Measurements from ENCODE around the gene CARD11. TPM values are rescaled to one million over a fixed set of nuclear protein-coding genes. Genes with fewer than 3 reads are reported as not detected.

The CARD11 gene
- total RNA-seq, 2 experiments from 2014 or later: 136 to 196 TPM

- peak overlapping the region; percentile 54 for H3K4me3 Mint-ChIP-seq
- DNase-seq (peak; percentile 73), ATAC-seq (peak; percentile 25)
- H3K9me3 Mint-ChIP-seq (ENCODE audit: low read depth): no peaks in the 10 kb centered on the region
- peaks cover 27% of the 10 kb centered on the region for H3K4me1 Mint-ChIP-seq
- peaks cover 13% of the 10 kb centered on the region for H3K27me3 Mint-ChIP-seq
- CTCF ChIA-PET: interaction anchor here (1.1 kb wide), 2 partner anchors 11 to 153 kb away, joined by 3 to 5 read pairs; no protein-coding TSS in a partner anchor
- peak overlapping the region; percentile 85 for H3K27ac Mint-ChIP-seq
- H3K36me3 Mint-ChIP-seq: no peaks in the 10 kb centered on the region
These were observed 180.8 kb downstream of the CARD11 start for GRCh38 chr7:2862831-2863361.

GRCh38 chr7:2861509-2861908 is 182.2 kb downstream of the CARD11 start:
- Mint-ChIP-seq H3K9me3 (ENCODE audit: low read depth) (no peaks in the 10 kb centered on the region), H3K4me3 (no peak overlapping the region), H3K27me3 (peaks cover 6% of the 10 kb centered on the region), H3K4me1 (peaks cover 27% of the 10 kb centered on the region), H3K27ac (no peak overlapping the region), H3K36me3 (no peaks in the 10 kb centered on the region)
- DNase-seq (no peak), ATAC-seq (no peak)
- CTCF ChIA-PET: interaction anchor here (0.7 kb wide), 1 partner anchor 393 kb away, joined by 3 read pairs; no protein-coding TSS in a partner anchor

DNA sequence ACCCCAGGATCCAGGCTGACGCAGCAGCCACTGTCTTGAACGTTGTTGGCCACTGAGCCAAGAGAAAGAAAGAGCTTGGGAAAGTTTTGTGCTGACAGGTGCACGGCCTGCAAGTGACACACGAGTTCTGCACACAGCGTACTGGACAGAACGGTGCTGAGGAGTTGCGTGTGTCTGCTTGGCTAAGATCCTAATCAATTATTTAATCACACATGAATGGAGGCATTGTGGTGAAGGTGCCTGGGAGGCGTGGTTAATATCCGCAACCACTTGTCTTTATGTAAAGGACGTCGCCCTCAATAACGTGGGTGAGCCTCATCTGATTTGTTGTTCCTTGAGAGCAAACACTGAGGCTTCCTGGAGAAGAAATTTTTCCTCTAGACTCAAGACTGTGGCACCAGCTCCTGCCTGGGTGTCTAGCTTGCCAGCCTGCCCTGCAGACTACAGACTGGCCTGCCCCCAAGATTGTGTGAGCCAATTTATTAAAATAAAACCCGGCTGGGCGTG is 183.0 kb downstream of the CARD11 start:
- ATAC-seq: no peak
- Mint-ChIP-seq H3K36me3 (no peaks in the 10 kb centered on the region), H3K4me1 (peaks cover 27% of the 10 kb centered on the region), H3K27me3 (peaks cover 5% of the 10 kb centered on the region), H3K9me3 (ENCODE audit: low read depth) (no peaks in the 10 kb centered on the region), H3K4me3 (no peak overlapping the region), H3K27ac (no peak overlapping the region)
- no peak for DNase-seq
- CTCF ChIA-PET: interaction anchor here (1.0 kb wide), 1 partner anchor 12 kb away, joined by 3 read pairs; no protein-coding TSS in a partner anchor

- no peaks in the 10 kb centered on the region for H3K36me3 Mint-ChIP-seq
- H3K27ac Mint-ChIP-seq: no peak overlapping the region
- ATAC-seq (no peak), DNase-seq (no peak)
- no peaks in the 10 kb centered on the region for H3K9me3 Mint-ChIP-seq (ENCODE audit: low read depth)
- peaks cover 3% of the 10 kb centered on the region for H3K27me3 Mint-ChIP-seq
- H3K4me3 Mint-ChIP-seq: no peak overlapping the region
- CTCF ChIA-PET: interaction anchor here (1.0 kb wide), 1 partner anchor 12 kb away, joined by 3 read pairs; no protein-coding TSS in a partner anchor
- peaks cover 26% of the 10 kb centered on the region for H3K4me1 Mint-ChIP-seq
These were observed 183.7 kb downstream of the CARD11 start for GRCh38 chr7:2859952-2860351.

DNA sequence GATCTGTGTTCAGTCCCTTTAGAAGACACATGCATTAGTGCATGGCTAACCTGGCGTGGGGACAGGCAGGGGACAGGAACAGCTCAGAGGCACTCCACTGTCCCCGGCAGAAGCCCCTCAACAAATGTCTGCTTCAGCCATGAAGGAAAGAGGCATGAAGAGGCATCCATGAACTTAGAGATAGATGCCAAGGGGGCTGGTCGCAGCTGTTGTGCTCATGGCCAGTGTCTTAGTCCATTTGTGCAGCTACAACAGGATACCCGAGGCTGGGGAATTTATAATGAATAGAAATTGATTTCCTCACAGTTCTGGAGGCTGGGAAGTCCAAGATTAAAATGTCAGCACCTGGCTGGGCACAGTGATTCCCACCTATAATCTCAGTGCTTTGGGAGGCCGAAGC is 185.0 kb downstream of the CARD11 start:
- Mint-ChIP-seq H3K36me3 (no peaks in the 10 kb centered on the region), H3K27me3 (peaks cover 3% of the 10 kb centered on the region), H3K9me3 (ENCODE audit: low read depth) (no peaks in the 10 kb centered on the region), H3K27ac (no peak overlapping the region), H3K4me1 (peaks cover 14% of the 10 kb centered on the region), H3K4me3 (no peak overlapping the region)
- DNase-seq: no peak
- no peak for ATAC-seq
- CTCF ChIA-PET: interaction anchor here (1.4 kb wide), 1 partner anchor 36 kb away, joined by 4 read pairs; no protein-coding TSS in a partner anchor

GRCh38 chr7:2856388-2857169 is 187.1 kb downstream of the CARD11 start:
- no peak for ATAC-seq
- Mint-ChIP-seq H3K27me3 (peaks cover 3% of the 10 kb centered on the region), H3K36me3 (no peaks in the 10 kb centered on the region), H3K4me1 (peaks cover 2% of the 10 kb centered on the region), H3K27ac (no peak overlapping the region), H3K9me3 (ENCODE audit: low read depth) (no peaks in the 10 kb centered on the region), H3K4me3 (no peak overlapping the region)
- no peak for DNase-seq
- CTCF ChIA-PET: interaction anchor here (0.8 to 3.7 kb wide), 2 partner anchors 8 to 62 kb away, joined by 3 to 18 read pairs; no protein-coding TSS in a partner anchor

Other genes with a start within 250 kb of the CARD11 start
- gene GNA12, start 199.6 kb downstream of the CARD11 start, total RNA-seq: 10 to 100 TPM; 14.4 to 18.6 TPM